ENCODE measurements around the gene KLHL29.
"Not testable (repeated sequence)": the region's sequence is repeated elsewhere in the genome, so short reads cannot be mapped to it uniquely, and the experiment has no call there.

Gene KLHL29

DNA sequence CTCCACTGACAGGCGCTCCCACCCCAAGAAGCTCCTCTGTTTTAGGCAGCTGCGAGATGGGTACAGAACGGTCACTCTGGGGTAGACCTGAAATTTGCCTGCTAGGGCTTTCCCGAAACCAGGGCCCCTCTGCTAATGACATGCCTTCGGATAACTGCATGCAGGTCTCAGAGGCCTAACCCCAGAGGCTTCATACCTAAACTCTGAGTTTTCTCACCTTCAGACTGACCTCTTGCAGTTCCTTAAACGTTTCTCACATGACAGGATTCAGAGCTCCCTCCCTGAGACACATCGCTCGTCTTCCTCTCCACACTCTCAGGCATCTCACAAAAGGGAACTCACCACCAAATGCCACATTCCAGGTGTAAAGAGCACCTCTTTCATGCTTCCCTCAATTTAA is 11.3 kb upstream of the KLHL29 start:
- no peak for DNase-seq

DNA sequence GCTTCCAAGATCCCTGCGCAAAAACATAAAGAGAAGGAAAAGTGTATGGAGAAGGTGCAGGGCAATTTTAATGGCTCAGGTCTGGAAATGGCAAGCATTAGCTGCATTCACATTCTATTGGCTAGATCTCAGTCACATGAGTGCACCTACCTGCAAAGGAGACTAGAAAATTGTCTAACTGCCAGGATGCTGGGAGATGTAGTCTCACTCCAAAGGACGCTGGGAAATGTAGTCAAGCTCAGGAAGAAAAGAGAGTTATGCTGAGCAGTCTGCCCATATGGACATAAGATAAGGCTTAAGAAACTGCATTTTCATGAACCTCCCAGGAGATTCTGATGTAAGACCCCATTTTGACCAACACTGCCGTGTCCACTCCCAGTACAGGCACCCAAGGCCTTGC is 9.5 kb upstream of the KLHL29 start:
- DNase-seq: peak; percentile 63

DNA sequence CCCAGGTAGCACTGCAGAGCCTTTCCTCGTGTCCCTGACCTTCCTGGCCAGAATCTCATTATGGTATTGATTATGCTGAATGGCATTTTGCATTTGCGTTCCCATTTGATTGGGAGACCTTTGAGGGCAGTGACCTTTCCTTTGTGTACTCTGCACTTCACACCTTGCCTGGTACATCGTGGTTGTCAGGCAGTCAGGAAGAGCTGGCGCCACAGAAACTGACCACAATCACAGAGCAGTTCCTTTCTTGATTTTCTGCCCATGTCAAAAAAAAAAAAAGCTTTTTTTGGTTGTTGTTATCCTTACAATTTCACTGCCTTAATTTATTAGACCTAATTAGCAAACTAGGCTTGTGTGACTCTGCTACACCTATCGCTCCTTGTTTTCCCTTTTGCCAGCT is 8.9 kb upstream of the KLHL29 start:
- DNase-seq: no peak

DNA sequence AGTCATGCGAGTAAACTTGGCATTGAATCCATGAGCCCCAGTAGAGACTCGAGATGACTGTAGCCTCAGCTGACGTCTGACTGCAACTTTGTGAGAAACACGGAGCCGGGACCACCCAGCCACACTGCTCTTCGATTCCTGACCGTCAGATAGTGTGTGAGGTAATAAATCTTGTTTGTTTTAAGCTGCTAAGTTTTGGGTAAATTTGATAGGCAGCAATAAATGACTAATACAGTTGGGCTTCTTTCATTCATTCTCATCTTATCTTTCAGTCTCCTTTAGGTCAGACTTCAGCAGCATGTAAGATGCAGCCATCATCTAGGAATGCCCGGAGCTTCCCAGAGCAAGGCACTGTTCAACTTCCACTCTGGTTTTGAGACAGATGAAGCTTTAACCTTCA is 8.0 kb upstream of the KLHL29 start:
- DNase-seq: no peak

DNA sequence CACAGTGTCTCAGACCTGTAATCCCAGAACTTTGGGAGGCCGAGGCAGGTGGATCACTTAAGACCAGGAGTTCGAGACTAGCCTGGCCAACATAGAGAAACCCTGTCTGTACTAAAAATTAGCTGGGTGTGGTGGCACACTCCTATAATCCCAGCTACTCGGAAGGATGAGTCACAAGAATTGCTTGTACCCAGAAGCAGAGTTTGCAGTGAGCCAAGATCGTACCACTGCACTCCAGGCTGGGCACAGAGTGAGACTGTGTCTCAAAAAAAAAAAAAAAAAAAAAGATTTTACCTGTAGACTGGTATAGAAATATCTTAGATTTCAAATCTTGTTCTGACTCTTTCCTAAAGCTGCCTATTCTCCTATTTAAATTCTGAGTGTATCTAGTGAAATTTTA is 7.2 kb upstream of the KLHL29 start:
- no peak for DNase-seq

DNA sequence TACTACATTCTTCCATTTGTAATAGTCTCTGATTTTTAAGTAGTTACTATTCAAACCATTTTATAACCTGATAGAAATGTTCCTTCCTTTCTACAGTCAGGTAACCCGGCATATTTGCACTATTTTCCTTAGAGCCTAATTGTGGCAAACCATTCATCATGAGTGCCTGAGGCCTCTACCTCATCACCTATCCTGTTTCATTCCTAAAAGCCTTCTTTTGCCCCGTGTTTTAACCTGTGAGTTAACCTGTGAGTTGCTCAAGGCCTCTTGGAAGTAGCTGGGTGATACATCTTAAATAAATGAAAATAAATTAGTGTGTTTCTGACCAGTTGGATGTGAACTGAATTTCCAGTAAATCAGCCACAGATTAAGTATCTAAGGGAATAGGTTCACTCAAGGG is 6.5 kb upstream of the KLHL29 start:
- no peak for DNase-seq

DNA sequence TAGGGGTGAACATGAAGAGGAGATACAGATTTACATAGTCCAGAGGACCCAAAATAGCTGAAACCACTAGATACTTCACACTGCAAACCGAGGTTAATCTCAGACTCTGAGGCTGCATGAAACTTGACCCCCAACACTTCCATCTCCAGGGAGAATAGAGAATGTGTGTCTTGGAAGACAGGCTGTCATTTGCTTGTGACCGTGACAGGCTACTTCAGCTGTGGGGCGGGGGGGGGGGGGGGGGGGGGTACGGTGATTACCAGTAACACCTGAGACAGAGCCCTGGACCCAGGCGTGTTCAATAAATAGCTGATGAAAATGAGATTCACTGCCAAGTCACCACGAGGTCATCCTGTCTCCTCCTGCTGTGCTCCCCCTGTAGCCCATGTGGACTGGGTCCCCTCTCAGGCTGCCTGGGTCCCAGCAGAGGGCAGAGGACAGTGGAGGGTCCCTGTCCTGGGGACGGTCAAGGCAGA is 5.7 kb upstream of the KLHL29 start:
- no peak for DNase-seq

DNA sequence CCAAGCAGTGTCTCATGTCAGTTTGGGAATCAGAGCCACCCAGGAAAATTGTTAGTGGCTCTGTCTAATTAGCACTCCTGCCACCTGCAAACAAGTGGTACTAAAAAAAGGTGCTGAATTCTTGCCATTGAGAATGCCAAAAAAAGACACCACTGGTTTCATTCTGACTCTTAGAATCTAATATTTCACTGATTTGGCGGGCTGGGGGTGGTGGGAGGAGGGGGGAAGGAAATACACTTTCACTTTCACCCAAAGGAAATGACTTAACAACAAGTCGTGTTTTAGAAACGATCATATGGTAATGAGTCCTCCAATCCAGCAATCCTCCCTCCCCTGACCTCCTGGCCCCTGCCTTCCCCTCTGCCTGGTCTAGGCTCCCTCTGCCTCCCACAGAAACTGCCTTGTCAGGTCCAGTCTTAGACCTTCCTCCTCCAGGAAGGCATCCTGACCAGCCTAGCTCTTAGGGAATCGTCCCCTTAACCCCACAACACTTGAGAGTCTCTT is 4.4 kb upstream of the KLHL29 start:
- peak; percentile 50 for DNase-seq

DNA sequence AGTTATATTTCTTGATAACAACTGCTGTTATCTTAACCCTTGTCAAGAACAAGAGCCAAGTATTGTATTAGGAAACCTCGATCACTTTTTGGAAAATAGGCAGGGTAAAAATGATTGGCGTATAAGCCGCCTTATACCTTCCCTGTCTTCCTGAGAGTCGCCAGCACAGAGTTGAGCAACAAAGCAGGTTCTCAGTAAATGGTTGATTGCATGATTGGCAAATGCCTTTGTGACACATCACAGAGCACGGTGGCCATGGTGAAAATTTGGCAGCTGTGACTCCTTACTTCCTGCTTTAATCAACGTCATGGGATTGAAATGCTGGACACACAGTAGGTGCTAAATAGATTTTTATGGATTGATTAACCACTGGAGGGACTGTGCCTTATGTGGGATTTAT is 3.9 kb upstream of the KLHL29 start:
- DNase-seq: peak; percentile 66

DNA sequence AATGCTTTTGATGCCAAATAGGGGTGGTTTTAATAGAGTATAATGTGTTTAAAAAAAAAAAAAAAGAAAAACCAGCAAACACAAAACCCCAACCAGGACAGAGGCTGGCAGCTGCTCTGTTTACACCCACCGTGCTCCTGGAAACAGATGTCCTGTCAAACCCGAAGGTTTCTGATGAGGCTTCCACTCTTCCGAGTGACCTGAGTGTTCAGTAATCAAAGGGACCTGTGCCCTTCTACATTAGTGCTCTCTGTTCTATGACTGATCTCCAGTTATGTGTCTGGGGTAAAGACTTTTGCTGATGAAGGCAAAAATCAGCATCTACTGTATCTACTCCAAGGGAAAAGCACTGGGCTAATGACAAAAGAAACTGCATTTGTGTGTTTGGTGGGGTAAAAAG is 3.5 kb upstream of the KLHL29 start:
- DNase-seq: peak; percentile 45

DNA sequence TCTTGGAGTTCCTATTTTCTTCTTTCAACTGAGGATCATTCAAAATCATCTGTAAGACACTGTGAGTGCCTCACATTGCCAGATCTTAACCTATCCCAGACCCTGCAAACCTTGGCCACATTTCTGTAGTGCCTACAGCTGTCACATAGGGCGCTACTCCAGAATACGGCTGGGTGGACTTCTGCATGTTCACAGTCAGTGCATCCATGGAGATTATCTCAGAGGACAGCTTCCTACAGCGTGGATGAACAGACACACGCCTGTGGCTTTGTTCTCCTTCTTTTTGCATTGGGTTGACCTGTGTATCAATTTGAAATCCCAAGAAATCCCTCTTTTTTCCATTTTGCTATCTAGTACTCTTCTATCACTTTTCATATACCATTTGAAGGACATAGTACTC is 1.9 kb upstream of the KLHL29 start:
- DNase-seq: no peak

DNA sequence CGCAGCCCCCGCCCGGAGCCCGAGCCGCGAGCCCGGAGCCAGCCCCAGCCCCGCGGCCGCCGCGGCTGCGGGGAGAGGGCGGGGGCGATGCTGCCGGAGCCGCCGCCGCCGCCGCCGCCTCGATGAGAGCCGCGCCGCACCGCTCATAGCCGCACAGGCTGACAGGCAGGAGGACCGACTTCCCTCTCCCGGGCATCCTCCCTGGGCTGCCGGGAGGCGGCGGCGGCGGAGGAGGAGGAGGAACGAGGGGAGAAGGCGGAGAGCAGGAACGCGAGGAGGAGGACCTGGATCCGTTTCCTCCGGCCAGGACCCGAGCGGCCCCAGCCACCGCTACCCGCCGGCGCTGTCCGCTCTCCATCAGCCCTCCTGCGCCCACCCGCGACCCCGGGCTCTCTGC is 370 bp downstream of the KLHL29 start:
- DNase-seq: peak; percentile 32

DNA sequence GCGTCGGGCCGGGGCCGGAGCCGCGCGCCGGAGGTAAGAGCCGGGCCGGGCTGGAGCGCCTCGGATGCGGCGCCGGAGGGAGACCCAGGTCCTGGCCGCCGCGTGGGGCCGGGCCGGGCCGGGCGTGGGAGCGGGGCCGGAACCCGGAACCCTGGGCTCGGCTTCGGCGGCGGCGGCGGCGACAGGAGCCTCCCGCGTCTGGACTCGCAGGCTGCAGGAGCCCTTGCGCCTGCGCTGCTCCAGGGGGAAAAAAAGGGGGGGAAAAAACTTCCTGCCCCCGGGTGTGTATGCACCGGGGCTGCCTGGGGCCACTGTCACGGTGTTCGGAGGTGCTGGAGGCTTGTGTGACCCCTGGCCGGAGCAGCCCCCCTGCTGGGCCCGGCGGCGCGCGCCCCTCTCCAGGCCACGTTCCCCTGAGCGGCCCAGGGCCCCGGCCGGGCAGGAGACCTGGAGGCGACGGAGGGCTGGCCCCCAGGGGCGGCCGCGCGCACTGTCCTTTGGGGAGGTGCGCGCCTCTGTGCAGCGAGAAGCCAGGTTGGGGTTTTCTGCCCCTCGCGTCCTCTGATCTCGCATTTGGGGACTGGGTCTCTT is 864 bp downstream of the KLHL29 start:
- peak; percentile 24 for DNase-seq

DNA sequence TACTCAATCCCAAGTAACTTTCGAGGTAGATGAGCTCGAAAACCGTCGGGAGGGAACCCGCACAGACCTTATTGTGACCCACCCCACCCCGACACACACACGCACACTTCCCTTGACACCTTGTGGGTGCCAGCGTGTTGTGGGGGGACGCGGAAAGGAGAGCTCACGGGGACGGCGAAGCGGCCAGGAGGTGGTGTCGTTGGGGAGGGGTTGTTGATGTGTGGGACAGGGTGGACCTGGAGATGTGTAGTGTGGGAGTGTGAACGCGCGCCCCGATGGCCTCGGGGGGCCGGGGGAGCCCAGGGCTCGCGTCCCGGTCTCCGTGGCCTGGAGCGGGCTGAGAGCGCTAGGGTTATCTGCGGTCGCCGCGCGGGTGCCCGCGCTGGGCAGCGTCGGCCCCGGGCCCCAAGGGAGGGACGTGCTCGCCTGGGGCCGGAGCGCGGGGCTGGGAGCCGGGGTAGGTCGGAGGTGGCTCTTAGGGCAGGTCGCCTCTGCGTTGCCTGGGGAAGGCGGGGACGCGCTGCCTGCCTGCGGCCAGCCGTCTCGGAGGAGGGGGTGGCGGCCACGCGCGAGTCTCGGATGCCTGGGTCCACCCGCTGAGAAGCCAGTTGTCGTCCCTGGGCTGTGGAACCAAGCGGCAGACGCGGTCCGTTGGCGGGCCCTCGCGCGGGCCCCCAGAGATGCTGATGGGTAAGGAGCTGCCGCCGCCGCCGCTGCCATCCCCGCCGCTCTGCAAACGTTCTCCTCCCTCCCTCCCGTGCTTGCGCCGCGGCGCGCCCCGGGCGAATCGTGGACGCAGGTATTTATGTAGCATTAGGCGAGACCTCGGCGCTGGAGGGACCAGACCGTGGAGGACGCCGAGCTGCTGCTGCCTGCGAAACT is 1.6 kb downstream of the KLHL29 start:
- peak; percentile 35 for DNase-seq

DNA sequence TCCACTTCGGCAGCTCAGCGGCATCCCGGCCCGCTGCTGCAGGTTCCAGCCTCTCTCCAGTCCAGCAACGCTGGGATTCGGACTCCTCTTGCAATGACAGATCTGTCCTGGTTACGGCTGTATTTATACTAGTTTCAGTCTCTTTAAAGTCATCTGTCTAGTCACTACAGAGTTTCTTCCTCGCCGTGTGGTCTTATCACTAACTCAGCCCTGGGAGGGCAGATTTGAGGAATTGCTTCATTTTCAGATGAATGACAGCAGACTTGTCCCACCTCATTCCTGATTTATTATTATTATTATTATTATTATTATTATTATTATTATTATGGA is 2.2 kb downstream of the KLHL29 start:
- no peak for DNase-seq

DNA sequence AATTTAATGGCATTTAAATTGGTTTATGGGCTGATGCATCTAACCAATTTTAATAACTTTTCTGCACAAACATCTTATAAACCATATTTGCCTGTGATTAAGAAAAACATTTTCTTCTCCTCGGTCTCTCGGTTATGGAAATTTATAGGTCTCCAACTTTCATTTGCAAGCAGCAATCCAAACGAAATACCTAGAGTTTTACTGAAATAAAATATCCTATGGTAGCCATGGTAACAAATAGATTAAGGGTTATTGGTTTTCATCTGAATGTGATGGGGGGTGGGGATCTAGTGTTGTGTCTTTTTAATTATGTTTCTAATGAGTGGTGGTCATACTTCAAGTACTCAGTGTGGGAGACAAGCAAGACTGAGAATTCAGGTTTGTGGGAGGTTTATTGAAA is 2.9 kb downstream of the KLHL29 start:
- DNase-seq: no peak

DNA sequence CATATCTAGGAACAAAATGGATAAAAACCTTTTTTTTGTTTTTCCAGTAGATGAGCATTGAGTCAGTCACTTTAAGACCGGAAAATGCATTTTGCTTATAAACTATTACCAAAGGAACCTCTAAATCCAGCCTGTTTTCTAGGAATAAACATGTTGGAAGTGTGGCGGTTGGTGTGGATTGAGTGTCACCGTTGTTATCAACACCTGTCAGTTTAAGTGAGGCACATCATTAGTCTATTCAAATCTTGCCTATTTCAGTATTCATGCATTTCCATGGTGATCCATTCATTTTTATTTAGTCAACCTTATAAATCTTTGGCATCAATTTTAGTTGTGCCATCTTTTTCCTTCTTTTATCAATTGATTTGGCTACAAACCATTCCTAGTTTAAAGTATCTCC is 3.3 kb downstream of the KLHL29 start:
- DNase-seq: no peak

DNA sequence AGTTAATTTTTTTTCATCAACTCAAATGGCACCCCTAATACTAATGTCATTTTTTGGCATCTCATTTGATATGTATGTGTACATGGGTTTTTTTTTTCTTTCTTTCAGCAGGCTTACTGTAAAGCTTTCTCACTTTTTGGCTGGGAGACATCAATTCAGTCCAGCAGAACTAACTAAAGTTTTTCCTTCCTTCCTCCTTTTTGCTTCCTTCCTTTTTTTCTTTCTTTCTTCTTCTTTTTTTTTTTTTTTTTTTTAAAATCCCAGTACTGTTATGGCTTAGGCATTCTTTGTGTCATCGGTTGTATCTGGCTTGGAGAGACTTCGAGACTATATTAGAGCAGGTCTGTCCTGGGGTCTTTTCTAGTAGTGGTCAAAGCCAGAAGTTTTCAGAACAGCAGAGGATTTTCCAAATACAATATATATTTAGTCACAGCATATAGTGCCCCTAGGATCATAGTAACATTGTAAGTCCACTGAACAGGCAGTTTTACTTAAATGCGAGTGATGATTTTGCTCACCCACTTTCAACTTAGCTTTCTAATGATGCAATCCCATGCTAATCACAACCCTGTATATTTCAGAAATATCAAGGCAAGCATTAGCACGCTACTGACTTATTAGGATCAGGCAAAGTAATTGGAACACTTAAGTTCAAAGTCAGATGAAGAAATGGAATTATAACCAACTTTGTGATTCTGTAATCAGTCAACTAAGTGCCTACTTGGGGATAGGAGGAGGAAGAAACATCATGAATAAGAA is 4.0 kb downstream of the KLHL29 start:
- DNase-seq: no peak

DNA sequence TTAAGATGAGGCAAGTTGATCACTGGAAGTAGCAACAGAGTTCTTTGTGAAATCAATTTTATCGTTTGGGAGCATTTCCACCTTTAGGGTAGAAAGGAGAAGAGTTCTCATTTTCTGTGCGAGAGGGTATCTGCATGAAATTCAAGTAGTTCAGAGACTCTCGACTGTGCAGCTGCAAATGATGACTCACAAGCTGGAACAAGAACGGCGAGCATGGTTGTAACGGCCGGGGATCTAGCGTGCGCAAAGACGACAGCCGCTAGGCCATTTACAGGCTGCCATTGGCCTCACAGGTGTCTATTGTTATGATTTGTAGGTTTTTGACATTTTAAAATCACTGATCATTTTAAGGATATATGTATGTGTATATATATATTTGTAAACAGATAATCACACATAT is 5.2 kb downstream of the KLHL29 start:
- DNase-seq: no peak

DNA sequence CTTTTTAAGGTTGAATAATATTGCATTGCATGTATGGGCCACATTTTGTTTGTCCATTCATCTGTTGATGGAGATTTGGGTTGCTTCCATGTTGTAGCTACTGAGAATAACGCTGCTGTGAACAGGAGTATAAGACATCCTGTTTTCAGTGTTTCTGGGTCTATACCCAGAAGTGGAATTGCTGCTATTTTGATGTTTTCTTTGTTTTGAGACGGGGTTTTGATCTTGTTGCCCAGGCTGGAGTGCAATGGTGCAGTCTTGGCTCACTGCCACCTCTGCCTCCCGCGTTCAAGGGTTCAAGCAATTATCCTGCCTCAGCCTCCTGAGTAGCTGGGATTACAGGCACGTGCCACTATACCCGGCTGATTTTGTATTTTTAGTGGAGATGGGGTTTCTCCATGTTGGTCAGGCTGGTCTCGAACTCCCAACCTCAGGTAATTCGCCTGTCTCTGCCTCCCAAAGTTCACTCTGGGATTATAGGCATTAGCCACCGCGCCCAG is 6.3 kb downstream of the KLHL29 start:
- DNase-seq: not testable (repeated sequence)

DNA sequence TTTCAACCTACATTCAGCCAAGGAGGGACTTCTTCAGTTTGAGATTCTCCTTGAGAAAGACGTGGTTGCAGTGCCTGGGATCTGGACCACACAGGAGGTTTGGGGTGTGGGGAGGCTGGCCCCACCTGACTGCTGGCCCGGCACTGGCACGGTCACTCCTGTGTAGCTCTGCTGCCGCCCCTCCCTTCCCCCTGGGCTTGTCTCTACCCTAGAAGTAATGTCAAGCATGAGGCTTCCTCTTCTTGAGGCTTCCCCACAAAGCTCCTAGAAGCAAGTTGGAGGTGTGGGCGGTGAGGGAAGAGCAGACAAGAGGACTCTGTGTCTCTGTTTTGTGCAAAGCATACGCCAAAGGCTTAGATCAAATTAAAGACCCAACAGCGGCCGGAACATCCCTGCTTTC is 8.7 kb downstream of the KLHL29 start:
- DNase-seq: no peak

DNA sequence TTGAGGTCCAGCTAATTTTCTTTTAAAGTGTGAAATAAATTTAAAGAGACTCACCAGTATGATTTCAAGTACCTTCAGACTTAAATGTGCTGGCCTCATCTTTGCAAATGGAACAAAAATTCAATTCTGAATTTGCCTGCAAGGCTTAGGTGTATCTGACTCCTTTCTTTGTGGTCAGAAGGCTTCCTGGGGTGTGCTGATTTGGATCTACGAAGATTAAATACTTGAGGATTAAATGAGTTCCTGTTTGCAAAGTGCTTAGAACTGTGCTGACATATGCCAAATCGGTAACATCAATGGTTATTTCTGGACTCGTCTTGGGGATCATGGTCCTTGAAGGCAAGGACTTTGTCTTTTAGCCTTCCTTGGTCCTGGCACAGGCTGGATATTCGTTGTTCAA is 9.7 kb downstream of the KLHL29 start:
- DNase-seq: no peak

DNA sequence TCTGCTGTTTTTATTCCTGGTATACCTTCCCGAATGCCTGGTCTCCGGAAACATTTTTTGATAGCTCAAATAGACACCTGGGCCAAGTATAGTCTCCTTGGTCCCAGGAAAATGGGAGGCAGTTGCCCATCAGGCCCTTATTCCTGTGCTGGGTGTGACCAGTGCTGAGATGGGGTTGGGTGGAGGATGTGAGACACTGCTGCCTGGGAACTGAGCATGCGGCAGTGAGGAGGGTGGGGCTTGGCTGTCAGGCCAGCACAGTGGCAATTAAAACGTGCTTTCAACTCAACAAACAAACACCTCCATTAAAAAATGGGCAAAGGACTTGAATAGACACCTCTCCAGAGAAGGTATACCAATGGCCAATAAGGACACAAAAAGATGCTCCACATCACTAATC is 12.5 kb downstream of the KLHL29 start:
- no peak for DNase-seq

All from NCI-H2171 (cell line).